HepG2 (cell line): ENCODE measurements around the gene ATXN2. TPM values are rescaled to one million over a fixed set of nuclear protein-coding genes. Genes with fewer than 3 reads are reported as not detected.

Experiments used
- ATAC-seq: fragments of 200-7000 bp; cut with Tn5 transposase; 3 replicates; pipeline ENCODE4 v1.9.1; 2020; ENCODE audit warnings: mild to moderate bottlenecking, moderate library complexity
- BruUV-seq: library from RNA; stranded (reverse); fragments of 400-500 nt; replicated peaks from 2 replicates; lab custom pipeline; 2021; lab: Mats Ljungman, UMichigan
- CTCF ChIA-PET: fragments of 300-600 bp; formaldehyde crosslinking; extraction: SDS; loops from one replicate; lab custom pipeline; 2021; ENCODE audit warnings: low total read pairs, inconsistent platforms, low intra/inter-chr PET ratio; lab: Yijun Ruan, JAX
- POLR2A ChIA-PET: fragments of 350-600 bp; sonication (Branson Sonifier 250); formaldehyde crosslinking; loops from one replicate; lab custom pipeline; 2020; ENCODE audit warnings: antibody characterized with exemption, inconsistent platforms; lab: Yijun Ruan, JAX
- DNase-seq: peaks from one replicate; pipeline ENCODE4 v3.0.0-alpha.2; 2015; ENCODE audit warnings: low spot score
- FAIRE-seq: peaks from 3 replicates; lab custom pipeline; 2011; peaks lifted over from hg19 to GRCh38; lab: Jason Lieb, UNC
- H2AFZ ChIP-seq: one replicate; pipeline ENCODE4 v1.6.1; 2011; ENCODE audit warnings: low read length, inconsistent platforms
- H3K27ac ChIP-seq: fragments of 300-600 bp; 3 replicates; pipeline ENCODE4 v1.8.0; 2011; ENCODE audit warnings: mixed run types, mild to moderate bottlenecking, mixed read lengths, low read length, inconsistent platforms; ENCODE audit not compliant: insufficient read depth; ENCODE audit errors: extremely low read length
- H3K27me3 ChIP-seq, 2 experiments: fragments of 200-600 bp in 1 of 2; 2 replicates in 1 of 2; 3 replicates in 1 of 2; pipeline versions ENCODE4 v1.6.0 to v1.8.0; 2011; ENCODE audit warnings: low read length in 2 of 2, mild to moderate bottlenecking in 2 of 2, moderate library complexity in 2 of 2, inconsistent platforms in 1 of 2; ENCODE audit not compliant: insufficient read depth in 2 of 2, control insufficient read depth in 1 of 2
- H3K36me3 ChIP-seq, 2 experiments: fragments of 200-600 bp in 1 of 2; replicated peaks in 1 of 2; 2 replicates in 1 of 2; 3 replicates in 1 of 2; pipeline versions ENCODE4 v1.5.1 to v1.8.0; 2011; ENCODE audit warnings: low read length in 2 of 2, inconsistent platforms in 1 of 2; ENCODE audit not compliant: insufficient read depth in 2 of 2, control insufficient read depth in 1 of 2
- H3K4me1 ChIP-seq: 2 replicates; pipeline ENCODE4 v1.5.1; 2012; ENCODE audit warnings: low read length, inconsistent platforms; ENCODE audit not compliant: insufficient read depth
- H3K4me2 ChIP-seq: 2 replicates; pipeline ENCODE4 v1.6.0; 2011; ENCODE audit warnings: low read depth, low read length, inconsistent platforms
- H3K4me3 ChIP-seq, 3 experiments: fragments of 200-600 bp in 1 of 3; sonication (generic), shearing (Covaris generic) in 1 of 3; replicated peaks in 1 of 3; 2 replicates each; pipeline ENCODE4 v1.5.1; 2011 to 2016; ENCODE audit warnings: low read length in 3 of 3, inconsistent platforms in 2 of 3, low read depth in 2 of 3, mild to moderate bottlenecking in 2 of 3, control low read depth in 1 of 3, mixed read lengths in 1 of 3; ENCODE audit not compliant: insufficient read depth in 1 of 3
- H3K79me2 ChIP-seq: one replicate; pipeline ENCODE4 v1.6.1; 2011; ENCODE audit warnings: low read length, inconsistent platforms; ENCODE audit not compliant: insufficient read depth
- H3K9ac ChIP-seq: 2 replicates; pipeline ENCODE4 v1.6.0; 2011; ENCODE audit warnings: mild to moderate bottlenecking, low read depth, low read length, inconsistent platforms; ENCODE audit not compliant: insufficient read depth
- H3K9me3 ChIP-seq: 2 replicates; pipeline ENCODE4 v1.5.1; 2012; ENCODE audit warnings: mild to moderate bottlenecking, low read length
- H4K20me1 ChIP-seq: 2 replicates; pipeline ENCODE4 v1.6.0; 2011; ENCODE audit warnings: inconsistent platforms, mild to moderate bottlenecking, low read length, moderate library complexity; ENCODE audit not compliant: insufficient read depth
- CREB3 ChIP-seq: sonication (generic); formaldehyde crosslinking; IDR thresholded peaks from 2 replicates; pipeline ENCODE4 v1.5.0; 2020; ENCODE audit warnings: missing genetic modification reagents
- CTCF ChIP-seq: sonication (generic); formaldehyde crosslinking; IDR thresholded peaks from 2 replicates; pipeline ENCODE4 v1.5.0; 2020; ENCODE audit warnings: mild to moderate bottlenecking, missing genetic modification reagents, moderate library complexity
- DMTF1 ChIP-seq: sonication (generic); formaldehyde crosslinking; IDR thresholded peaks from 2 replicates; pipeline ENCODE4 v1.4.0; 2020; ENCODE audit warnings: mild to moderate bottlenecking, missing genetic modification reagents
- EHMT2 ChIP-seq: fragments of 200-600 bp; sonication (generic); IDR thresholded peaks from 2 replicates; pipeline ENCODE4 v1.7.0; 2017; ENCODE audit warnings: antibody characterized with exemption, low read depth, low read length, borderline replicate concordance
- FOXA3 ChIP-seq: IDR thresholded peaks from 2 replicates; pipeline ENCODE4 v1.6.1; 2016; ENCODE audit warnings: missing genetic modification reagents, missing compliant biosample characterization
- MTERF4 ChIP-seq: sonication (generic); formaldehyde crosslinking; IDR thresholded peaks from 2 replicates; pipeline ENCODE4 v1.8.0; 2023; ENCODE audit warnings: mild to moderate bottlenecking, missing genetic modification reagents
- NPAS2 ChIP-seq: sonication (generic); formaldehyde crosslinking; IDR thresholded peaks from 2 replicates; pipeline ENCODE4 v1.8.0; 2022; ENCODE audit warnings: mild to moderate bottlenecking, missing genetic modification reagents, borderline replicate concordance
- PHF5A ChIP-seq: IDR thresholded peaks from one replicate; pipeline ENCODE4 v1.6.1; 2018; ENCODE audit warnings: low read depth, missing genetic modification reagents; ENCODE audit not compliant: unreplicated experiment
- ZBTB49 ChIP-seq: sonication (generic); formaldehyde crosslinking; IDR thresholded peaks from 2 replicates; pipeline ENCODE4 v1.4.0; 2020; ENCODE audit warnings: missing genetic modification reagents, borderline replicate concordance
- ZBTB8A ChIP-seq: sonication (generic); formaldehyde crosslinking; IDR thresholded peaks from 2 replicates; pipeline ENCODE4 v1.4.0; 2020; ENCODE audit warnings: mild to moderate bottlenecking, low read depth, missing genetic modification reagents, borderline replicate concordance
- ZNF124 ChIP-seq: sonication (generic); formaldehyde crosslinking; IDR thresholded peaks from 2 replicates; pipeline ENCODE4 v1.4.0; 2020; ENCODE audit warnings: missing genetic modification reagents
- ZNF34 ChIP-seq: sonication (generic); formaldehyde crosslinking; IDR thresholded peaks from 2 replicates; pipeline ENCODE4 v1.4.0; 2020; ENCODE audit warnings: mild to moderate bottlenecking, missing genetic modification reagents, borderline replicate concordance
- WGBS: methylation state at CpG from one replicate; pipeline ENCODE4 v1.1.6; 2017; ENCODE audit warnings: low lambda C conversion rate; 5-methylcytosine and 5-hydroxymethylcytosine counted together
- in situ Hi-C: cut with HindIII; loops from 2 replicates; pipeline ENCODE4 v1.10.0; 2017; ENCODE audit warnings: low pct_unique_long_range_greater_than_20kb; ENCODE audit not compliant: extremely low pct_ligation_motif_present
- intact Hi-C: fragments of 100-400 bp; cut with micrococcal nuclease; formaldehyde crosslinking; loops from one replicate; pipeline ENCODE4 v1.10.0; 2022; ENCODE audit not compliant: unreplicated experiment
- polyA plus RNA-seq, 8 experiments: library from polyadenylated mRNA; depleted of rRNA in 3 of 8; stranded (reverse) in 7 of 8; unstranded in 1 of 8; fragments of >200 nt; fragmentation: Illumina TruSeq in 4 of 8; extraction: Trizol in 4 of 8; gene quantifications; 2 replicates each; pipeline versions ENCODE4 v1.2.1 to v1.2.3, GENCODE V29; 2011 to 2016; ENCODE audit warnings: low read depth in 4 of 8, missing spikeins in 1 of 8, mixed read lengths in 1 of 8; ENCODE audit not compliant: insufficient read depth in 1 of 8
- total RNA-seq, 5 experiments: library from RNA; depleted of rRNA; stranded (reverse); fragments of >200 nt; fragmentation: Illumina TruSeq; extraction: Trizol; gene quantifications; 2 replicates each; pipeline ENCODE4 v1.2.3, GENCODE V29; 2016; ENCODE audit warnings: low read depth in 1 of 5

Gene ATXN2
- total and polyA plus RNA-seq, 2 of the 13 experiments (the other 11 are each of a cell fraction or from before 2014, with no cell fraction given), result 18.1 to 27.1 TPM

GRCh38 chr12:111418594-111418880 lies 180.6 kb downstream of the ATXN2 start:
- 100% methylated on average over 10 of the region's 30 CpGs for WGBS
- Histone ChIP-seq H3K4me3 (no peak overlapping the region), H3K9me3 (no peaks in the 10 kb centered on the region), H3K4me2 (no peak overlapping the region), H2AFZ (no peak overlapping the region), H3K79me2 (peaks cover 6% of the 10 kb centered on the region), H3K27ac (no peak overlapping the region), H3K9ac (no peak overlapping the region), H3K4me1 (no peaks in the 10 kb centered on the region; the same call in 1 of the 2 replicates), H3K27me3 (no peaks in the 10 kb centered on the region), H4K20me1 (peaks cover 14% of the 10 kb centered on the region; the same call in 1 of the 2 replicates), H3K36me3 (peaks cover 2 to 38% of the 10 kb centered on the region in 2 experiments; a peak in 3 of 5 replicates)
- ChIA-PET POLR2A (no interaction called here), CTCF (no interaction called here)
- intact Hi-C loops (no loop called here), in situ Hi-C loops (no loop called here)
- no peak for TF ChIP-seq MTERF4 (CRISPR knock-in tag)
- no peak for TF ChIP-seq FOXA3 (CRISPR knock-in tag)
- no peak for TF ChIP-seq CTCF
- TF ChIP-seq EHMT2, result no peak
- no peak for TF ChIP-seq PHF5A (CRISPR knock-in tag)
- no peak for TF ChIP-seq DMTF1 (CRISPR knock-in tag)
- TF ChIP-seq ZBTB49 (CRISPR knock-in tag), result no peak
- TF ChIP-seq NPAS2 (CRISPR knock-in tag), result no peak
- no peak for TF ChIP-seq ZNF34
- TF ChIP-seq CREB3 (CRISPR knock-in tag), result no peak
- TF ChIP-seq ZBTB8A (CRISPR knock-in tag), result no peak
- no peak for TF ChIP-seq ZNF124 (CRISPR knock-in tag)
- FAIRE-seq (no peak), DNase-seq (no peak), ATAC-seq (no peak; the same call in 2 of the 3 replicates)
- no TSS peak for BruUV-seq
